Effector CD4-positive, alpha-beta T cell (primary cell): Measurements from ENCODE around the gene GLRA1.
"Not testable (repeated sequence)": the region's sequence is repeated elsewhere in the genome, so short reads cannot be mapped to it uniquely, and the experiment has no call there.

Source experiments
- DNase-seq: peaks from one replicate; pipeline ENCODE4 v3.0.0-alpha.2; 2020

GLRA1 gene

GRCh38 chr5:151812757-151813309 is 111.8 kb downstream of the GLRA1 start:
- no peak for DNase-seq

GRCh38 chr5:151811593-151812321 is 112.9 kb downstream of the GLRA1 start:
- DNase-seq = no peak

GRCh38 chr5:151810897-151811296 is 113.8 kb downstream of the GLRA1 start:
- DNase-seq = no peak

GRCh38 chr5:151810449-151810848 is 114.2 kb downstream of the GLRA1 start:
- no peak for DNase-seq

- no peak for DNase-seq
These were observed 116.0 kb downstream of the GLRA1 start for GRCh38 chr5:151808451-151809169.

- no peak for DNase-seq
These were observed 119.0 kb downstream of the GLRA1 start for GRCh38 chr5:151805414-151806223.

GRCh38 chr5:151800532-151800931 is 124.1 kb downstream of the GLRA1 start:
- no peak for DNase-seq

- no peak for DNase-seq
These were observed 125.2 kb downstream of the GLRA1 start for GRCh38 chr5:151799407-151799806.

GRCh38 chr5:151798674-151799073 is 126.0 kb downstream of the GLRA1 start:
- no peak for DNase-seq

- DNase-seq = no peak
These were observed 129.2 kb downstream of the GLRA1 start for GRCh38 chr5:151795426-151795825.

- no peak for DNase-seq
These were observed 131.3 kb downstream of the GLRA1 start for GRCh38 chr5:151793358-151793757.

GRCh38 chr5:151787817-151788216 is 136.8 kb downstream of the GLRA1 start:
- no peak for DNase-seq

- DNase-seq = no peak
These were observed 138.2 kb downstream of the GLRA1 start for GRCh38 chr5:151786468-151786867.

- DNase-seq = no peak
These were observed 140.5 kb downstream of the GLRA1 start for GRCh38 chr5:151784141-151784540.

GRCh38 chr5:151783664-151784063 is 141.0 kb downstream of the GLRA1 start:
- DNase-seq = not testable (repeated sequence)

- no peak for DNase-seq
These were observed 143.4 kb downstream of the GLRA1 start for GRCh38 chr5:151781201-151781600.

GRCh38 chr5:151780348-151780747 is 144.3 kb downstream of the GLRA1 start:
- DNase-seq = no peak

GRCh38 chr5:151779531-151780125 is 145.0 kb downstream of the GLRA1 start:
- no peak for DNase-seq

- no peak for DNase-seq
These were observed 149.5 kb downstream of the GLRA1 start for GRCh38 chr5:151775025-151775606.

GRCh38 chr5:151773951-151774350 is 150.7 kb downstream of the GLRA1 start:
- DNase-seq = no peak

GRCh38 chr5:151772846-151773561 is 151.6 kb downstream of the GLRA1 start:
- DNase-seq = no peak
